LNCAP (cell line): ENCODE measurements around the gene FBLN2.

Experiments
- TF ChIP-seq, protein P1 (sequence below): fragments of 450-650 bp; IDR thresholded peaks from 2 replicates; pipeline ENCODE4 v1.5.1; 2017; ENCODE audit warnings: mild to moderate bottlenecking

The FBLN2 gene

DNA sequence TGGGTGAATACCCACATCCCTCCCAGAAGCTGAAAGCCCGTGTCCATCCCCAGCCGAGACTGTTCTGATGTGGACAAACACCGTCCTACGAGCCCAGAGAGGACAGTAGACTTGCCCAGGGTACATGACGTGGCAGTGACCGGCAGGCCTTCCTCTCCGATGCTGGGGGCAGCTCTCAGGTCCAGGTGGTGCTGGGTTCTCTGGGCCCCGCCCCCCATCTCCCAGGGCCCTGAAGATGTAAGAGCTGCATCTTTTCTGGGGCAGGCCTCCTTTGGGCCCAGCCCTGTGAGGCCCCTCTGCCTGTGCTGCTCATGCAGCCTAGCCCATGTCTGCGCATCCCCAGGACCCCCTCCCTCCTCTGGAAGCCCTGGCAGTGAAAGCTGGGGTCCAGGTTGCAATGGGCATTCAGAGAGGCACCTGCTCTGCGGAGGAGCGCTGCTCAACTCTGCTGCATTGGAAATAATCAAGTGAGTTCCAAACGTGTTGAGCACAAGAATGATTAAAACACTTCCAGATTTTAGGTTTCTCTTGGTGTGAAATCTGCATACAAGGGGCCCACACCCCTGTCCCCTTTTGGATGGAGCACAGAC lies 71.9 kb downstream of the FBLN2 start:
- TF ChIP-seq, protein P1, sequence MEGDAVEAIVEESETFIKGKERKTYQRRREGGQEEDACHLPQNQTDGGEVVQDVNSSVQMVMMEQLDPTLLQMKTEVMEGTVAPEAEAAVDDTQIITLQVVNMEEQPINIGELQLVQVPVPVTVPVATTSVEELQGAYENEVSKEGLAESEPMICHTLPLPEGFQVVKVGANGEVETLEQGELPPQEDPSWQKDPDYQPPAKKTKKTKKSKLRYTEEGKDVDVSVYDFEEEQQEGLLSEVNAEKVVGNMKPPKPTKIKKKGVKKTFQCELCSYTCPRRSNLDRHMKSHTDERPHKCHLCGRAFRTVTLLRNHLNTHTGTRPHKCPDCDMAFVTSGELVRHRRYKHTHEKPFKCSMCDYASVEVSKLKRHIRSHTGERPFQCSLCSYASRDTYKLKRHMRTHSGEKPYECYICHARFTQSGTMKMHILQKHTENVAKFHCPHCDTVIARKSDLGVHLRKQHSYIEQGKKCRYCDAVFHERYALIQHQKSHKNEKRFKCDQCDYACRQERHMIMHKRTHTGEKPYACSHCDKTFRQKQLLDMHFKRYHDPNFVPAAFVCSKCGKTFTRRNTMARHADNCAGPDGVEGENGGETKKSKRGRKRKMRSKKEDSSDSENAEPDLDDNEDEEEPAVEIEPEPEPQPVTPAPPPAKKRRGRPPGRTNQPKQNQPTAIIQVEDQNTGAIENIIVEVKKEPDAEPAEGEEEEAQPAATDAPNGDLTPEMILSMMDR = no peak

DNA sequence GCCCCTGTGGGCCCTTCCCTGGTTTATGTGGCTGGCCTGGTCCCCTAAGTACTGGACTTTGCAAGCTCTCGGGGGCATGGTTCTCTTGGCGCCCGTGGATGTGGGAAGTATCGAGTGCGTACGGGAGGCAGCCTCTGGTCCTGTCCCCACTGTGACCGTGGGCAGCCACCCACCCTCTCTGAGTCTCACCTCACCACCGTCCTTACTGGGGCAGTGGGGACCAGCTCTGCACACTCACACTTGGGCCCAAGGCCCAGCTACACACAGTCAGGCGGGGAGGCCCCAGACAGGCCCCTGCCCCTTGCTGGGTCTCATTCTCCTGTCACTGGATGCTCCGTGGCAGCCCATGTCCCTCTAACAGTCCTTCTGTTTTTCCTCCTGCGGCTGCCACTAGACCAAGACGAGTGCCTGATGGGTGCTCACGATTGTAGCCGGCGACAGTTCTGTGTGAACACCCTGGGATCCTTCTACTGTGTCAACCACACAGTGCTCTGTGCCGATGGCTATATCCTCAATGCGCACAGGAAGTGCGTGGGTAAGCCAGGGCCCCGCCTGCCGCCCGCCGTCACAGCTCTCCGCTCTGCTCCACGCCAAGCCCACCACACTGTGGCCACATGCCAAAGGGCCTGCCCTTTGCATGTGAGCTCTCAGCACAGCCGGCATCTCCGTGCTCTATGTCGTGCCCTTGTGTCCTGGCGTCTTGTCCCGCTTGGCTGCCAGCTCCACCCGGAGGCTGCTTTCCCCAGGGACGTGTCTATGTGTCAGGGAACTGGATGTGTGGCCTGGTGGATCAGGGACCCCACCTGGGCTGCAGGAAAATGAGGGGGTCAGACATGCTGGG lies 72.7 kb downstream of the FBLN2 start:
- TF ChIP-seq, protein P1 = no peak

DNA sequence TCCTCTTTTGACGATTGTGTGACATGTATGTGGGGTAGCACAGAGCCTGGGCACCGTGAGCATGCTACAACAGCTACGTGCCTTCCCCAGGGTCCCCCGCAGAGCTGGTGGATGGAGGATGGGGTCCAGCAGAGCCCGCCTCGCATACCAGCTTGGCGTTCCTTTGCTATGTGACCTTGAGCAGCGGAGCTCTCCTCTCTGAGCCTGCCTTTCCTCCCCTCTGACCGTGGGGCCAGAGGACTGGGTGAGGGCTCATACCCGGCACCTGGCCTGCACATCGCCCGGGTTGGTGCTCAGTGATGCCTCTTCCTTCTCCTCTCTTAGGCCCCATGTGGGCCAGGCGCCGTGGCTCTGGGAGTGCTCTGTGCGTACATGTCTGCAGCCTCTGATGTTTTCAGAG lies 73.4 kb downstream of the FBLN2 start:
- TF ChIP-seq, protein P1 = no peak

DNA sequence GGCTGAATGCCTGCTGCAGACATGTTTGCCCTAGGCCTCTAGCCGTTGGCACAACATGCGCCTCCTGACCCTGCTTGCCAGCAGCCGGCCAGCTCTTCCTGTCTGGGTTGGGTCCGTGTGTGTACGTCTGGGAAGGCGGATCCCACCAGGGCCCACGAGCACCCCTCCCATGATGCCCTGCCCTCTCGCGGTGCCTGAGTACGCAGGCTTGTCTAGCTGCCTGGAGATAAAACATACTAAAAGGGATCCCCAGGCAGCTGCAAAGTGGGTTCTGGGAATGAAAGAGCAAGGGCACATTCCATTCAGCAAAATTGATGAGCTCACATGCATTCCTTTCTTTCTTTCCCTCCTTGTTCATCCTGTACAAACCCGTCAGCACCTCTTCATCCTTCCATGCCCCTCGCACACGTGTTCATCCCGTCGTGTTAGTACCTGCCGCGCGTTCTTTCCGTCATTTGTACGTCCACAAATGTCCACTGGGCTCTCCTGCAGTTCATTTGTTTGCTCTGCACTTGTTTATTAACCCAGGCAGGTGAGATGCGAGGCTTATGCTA lies 74.3 kb downstream of the FBLN2 start:
- TF ChIP-seq, protein P1 = no peak

DNA sequence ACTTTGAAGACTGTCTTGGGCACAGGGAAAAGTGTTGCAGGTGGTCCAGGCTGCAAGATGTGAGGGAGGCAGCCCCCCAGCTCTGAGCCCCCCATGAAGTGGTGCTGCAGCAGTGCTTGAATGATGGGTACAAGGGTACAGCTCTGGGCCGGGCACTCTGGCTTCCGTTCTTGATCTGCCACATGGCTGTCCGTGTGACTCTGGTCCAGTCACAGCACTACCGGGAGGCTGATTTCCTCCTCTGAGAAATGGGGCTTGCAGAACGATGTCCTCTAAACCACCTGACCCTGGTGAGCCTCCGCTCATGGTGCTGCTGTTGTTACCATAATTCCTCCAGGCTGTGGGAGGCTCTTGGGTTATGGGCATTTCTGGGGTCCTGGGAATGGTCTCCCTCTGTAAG lies 75.1 kb downstream of the FBLN2 start:
- TF ChIP-seq, protein P1 = no peak

DNA sequence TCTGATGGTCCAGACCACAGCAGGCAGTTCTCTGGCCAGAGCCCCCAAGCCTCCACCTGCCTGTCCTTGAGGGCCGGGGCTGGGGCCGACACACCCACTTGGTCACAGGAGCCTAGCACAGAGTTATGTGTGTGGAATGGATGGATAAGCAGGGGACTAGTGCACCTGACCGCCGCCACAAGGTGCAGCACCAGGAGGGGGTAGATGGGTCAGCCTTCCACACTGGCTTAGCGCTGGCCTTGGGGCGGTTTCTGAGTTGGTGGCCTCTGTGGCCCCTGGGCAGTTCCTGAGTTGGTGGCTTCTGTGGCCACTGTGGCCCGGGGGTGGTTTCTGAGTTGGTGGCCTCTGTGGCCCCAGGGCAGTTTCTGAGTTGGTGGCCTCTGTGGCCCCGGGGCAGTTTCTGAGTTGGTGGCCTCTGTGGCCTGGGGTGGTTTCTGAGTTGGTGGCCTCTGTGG lies 75.8 kb downstream of the FBLN2 start:
- TF ChIP-seq, protein P1 = no peak

DNA sequence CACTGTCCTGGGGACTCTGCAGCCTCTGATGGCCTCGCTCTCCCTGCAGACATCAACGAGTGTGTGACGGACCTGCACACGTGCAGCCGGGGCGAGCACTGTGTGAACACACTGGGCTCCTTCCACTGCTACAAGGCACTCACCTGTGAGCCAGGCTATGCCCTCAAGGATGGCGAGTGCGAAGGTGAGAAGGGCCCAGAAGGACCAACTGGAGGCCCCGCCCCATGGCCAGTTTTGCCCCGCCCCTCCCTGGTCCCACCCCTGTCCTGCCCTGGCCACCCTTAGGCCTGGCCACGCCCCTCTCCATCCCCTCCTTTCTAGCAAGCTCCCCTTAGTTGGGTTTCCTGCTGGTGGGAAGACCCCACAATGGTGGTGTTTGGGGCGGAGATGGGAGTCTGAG lies 77.5 kb downstream of the FBLN2 start:
- TF ChIP-seq, protein P1 = no peak
